ENCODE measurements around the gene GRK5.
"Not testable (repeated sequence)": the region's sequence is repeated elsewhere in the genome, so short reads cannot be mapped to it uniquely, and the experiment has no call there.

Gene GRK5

DNA sequence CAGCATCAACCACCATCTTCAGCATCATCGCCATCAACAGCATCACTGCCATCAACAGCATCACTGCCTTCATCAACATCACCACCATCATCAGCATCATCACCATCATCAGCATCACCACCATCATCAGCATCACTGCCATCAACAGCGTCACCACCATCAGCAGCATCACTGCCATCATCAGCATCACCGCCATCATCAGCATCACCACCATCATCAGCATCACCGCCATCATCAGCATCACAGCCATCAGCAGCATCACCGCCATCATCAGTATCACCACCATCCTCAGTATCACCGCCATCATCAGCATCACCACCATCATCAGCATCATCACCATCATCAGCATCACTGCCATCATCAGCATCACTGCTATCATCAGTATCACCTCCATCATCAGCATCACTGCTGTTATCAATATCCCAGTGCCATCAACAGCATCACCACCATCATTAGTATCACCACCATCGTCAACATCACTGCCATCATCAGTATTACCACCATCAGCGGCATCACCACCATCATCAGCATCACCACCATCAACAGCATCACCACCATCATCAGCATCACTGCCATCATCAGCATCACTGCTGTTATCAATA, 220.0 kb downstream of the GRK5 start:
- TF ChIP-seq, protein P1, sequence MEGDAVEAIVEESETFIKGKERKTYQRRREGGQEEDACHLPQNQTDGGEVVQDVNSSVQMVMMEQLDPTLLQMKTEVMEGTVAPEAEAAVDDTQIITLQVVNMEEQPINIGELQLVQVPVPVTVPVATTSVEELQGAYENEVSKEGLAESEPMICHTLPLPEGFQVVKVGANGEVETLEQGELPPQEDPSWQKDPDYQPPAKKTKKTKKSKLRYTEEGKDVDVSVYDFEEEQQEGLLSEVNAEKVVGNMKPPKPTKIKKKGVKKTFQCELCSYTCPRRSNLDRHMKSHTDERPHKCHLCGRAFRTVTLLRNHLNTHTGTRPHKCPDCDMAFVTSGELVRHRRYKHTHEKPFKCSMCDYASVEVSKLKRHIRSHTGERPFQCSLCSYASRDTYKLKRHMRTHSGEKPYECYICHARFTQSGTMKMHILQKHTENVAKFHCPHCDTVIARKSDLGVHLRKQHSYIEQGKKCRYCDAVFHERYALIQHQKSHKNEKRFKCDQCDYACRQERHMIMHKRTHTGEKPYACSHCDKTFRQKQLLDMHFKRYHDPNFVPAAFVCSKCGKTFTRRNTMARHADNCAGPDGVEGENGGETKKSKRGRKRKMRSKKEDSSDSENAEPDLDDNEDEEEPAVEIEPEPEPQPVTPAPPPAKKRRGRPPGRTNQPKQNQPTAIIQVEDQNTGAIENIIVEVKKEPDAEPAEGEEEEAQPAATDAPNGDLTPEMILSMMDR (IDR thresholded peaks at IDR 0.05): no peak
- no peak for TF ChIP-seq ZFX (IDR thresholded peaks at IDR 0.05; ENCODE audit: borderline replicate concordance)

DNA sequence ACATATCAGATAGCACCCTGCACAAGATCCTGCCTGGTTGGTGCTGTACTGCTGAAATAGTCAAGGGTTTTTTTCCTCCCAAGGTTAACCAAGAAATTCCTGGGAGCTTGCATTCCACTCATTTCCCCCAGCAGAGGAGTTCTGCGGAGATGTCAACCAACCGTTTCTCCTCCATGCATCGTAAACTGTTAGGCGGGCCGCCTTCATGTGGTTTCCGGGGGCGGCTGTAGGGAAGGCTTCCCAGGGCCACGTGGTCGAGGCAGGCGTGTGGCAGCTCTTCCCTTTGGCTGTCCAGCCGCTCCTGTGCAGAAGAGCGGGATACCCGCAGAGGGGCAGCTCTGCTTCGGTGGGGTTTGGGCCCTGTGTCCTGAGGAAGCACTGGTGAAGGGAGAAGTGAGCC, 221.4 kb downstream of the GRK5 start:
- no peak overlapping the region for H3K27ac ChIP-seq
- TF ChIP-seq, protein P1 (IDR thresholded peaks at IDR 0.05): no peak
- no peak for TF ChIP-seq ZFX (IDR thresholded peaks at IDR 0.05; ENCODE audit: borderline replicate concordance)

More for the DNA sequence above, 220.0 kb downstream of the GRK5 start:
- no peak overlapping the region for H3K27ac ChIP-seq

DNA sequence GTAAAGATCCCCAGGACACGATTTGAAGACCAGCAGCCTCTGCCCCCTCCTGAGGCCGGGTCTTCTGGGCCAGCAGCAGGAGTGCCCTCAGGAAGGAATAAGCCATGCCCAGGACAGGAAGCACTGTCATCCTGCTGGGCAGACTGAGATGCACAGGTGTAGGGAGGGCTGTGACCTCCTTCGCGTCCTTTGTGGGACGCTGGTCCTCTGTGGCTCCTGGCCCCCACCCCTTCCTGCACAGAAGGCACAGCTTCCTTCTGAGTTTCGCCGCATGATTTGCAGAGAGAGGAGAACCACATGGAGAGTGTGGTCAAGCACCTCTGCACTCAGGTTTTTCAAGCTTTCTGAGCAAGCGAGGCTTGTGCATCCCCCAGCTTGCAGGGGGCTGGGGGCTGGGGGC, 222.4 kb downstream of the GRK5 start:
- TF ChIP-seq ZFX (IDR thresholded peaks at IDR 0.05; ENCODE audit: borderline replicate concordance): no peak
- TF ChIP-seq, protein P1 (IDR thresholded peaks at IDR 0.05): no peak

DNA sequence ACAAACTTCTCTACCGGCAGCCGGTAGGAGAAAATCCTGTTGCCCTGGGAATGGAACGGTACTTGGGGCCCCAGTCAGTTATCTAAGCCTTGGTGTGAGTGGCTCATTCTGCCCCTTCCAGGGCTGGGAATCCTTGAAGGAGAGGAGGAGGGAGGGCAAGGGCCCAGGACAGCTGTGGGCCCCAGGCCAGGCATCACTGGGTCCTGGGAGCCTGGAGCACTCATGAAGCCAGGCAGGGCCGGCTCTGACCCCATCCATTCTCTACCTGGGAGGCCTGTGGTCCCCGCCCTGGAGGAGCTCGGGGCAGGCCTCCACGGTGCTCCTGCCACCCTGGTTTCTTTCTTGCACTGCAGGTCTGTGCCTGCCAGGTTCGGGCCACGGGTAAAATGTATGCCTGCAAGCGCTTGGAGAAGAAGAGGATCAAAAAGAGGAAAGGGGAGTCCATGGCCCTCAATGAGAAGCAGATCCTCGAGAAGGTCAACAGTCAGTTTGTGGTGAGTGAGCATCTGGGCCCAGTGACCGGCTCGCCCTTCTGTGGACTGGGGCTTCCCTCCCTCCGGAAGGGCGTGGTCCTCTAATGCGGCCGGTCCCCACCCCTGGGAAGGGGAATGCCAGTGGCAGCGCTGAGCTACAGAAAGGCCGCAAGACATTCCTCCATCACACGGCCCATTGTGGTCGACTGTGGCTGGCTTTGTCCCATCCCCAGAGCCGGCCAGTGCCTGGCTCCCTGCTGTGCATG, 223.8 kb downstream of the GRK5 start:
- no peak for TF ChIP-seq ZFX (IDR thresholded peaks at IDR 0.05; ENCODE audit: borderline replicate concordance)
- TF ChIP-seq, protein P1 (IDR thresholded peaks at IDR 0.05): no peak
- H3K27ac ChIP-seq: no peak overlapping the region

More for the DNA sequence above, 222.4 kb downstream of the GRK5 start:
- no peak overlapping the region for H3K27ac ChIP-seq

DNA sequence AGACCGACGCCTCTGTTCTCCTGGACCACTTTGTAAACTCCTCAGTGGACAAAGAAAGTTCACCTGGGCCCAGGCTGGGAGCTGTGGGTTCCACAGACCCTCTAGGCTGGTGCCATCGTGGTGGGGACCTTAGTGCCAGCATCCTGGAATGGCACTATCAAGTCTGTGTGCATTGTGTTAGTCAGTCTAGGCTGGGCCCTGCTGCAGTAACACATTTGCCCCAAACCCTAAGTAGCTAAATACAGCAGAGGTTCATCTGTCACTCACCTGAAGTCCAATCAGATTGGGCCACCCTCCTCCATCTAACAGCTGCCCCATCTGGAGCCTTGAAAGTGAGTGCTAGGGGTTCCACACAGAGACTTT, 224.4 kb downstream of the GRK5 start:
- no peak for TF ChIP-seq ZFX (IDR thresholded peaks at IDR 0.05; ENCODE audit: borderline replicate concordance)
- TF ChIP-seq, protein P1 (IDR thresholded peaks at IDR 0.05): no peak
- H3K27ac ChIP-seq: no peak overlapping the region

DNA sequence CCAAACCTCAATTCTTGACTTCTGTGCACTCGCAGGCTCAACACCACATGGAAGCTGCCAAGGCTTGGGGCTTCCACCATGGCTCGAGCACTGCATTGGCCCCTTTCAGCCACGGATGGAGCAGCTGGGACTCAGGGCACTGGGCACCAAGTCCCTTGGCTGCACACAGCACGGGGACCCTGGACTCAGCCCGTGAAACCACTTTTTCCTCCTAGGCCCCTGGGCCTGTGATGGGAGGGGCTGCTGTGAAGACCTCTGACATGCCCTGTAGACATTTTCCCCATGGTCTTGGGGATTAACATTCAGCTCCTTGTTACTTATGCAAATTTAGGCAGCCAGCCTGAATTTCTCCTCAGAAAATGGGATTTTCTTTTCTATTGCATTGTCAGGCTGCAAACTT, 227.6 kb downstream of the GRK5 start:
- not testable (repeated sequence) for H3K27ac ChIP-seq

DNA sequence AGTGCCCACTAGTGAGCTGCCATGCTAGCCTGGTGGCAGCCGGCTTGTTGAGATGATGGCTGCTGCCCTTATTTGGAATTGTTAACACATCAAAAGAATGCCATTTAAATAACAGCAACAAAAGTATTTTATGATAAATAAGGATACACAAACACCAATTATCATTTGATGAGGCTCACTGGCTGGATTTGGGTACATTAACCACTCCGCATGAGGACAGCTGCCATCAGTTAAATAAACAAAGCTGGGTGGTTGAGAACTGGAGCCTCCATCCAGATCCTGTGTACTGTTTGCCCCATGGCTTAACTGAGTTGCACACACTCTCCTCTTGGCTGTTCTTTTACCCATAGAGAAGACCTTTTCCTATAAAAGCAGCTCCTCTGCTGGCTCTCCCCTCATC, 231.3 kb downstream of the GRK5 start:
- H3K27ac ChIP-seq: no peak overlapping the region
- no peak for TF ChIP-seq ZFX (IDR thresholded peaks at IDR 0.05; ENCODE audit: borderline replicate concordance)
- TF ChIP-seq, protein P1 (IDR thresholded peaks at IDR 0.05): no peak
